Spleen (tissue), 11 donors: Measurements from ENCODE around the gene DTNB. TPM values are rescaled to one million over a fixed set of nuclear protein-coding genes. Genes with fewer than 3 reads are reported as not detected.

Experiments used
- DNase-seq: peaks from one replicate; pipeline ENCODE4 v3.0.0-alpha.2; 2020
- H3K27ac ChIP-seq, 8 donors: fragments of 200-600 bp; sonication (generic) in 7 of 8; 1 replicate in 4 of 8; 2 replicates in 4 of 8; pipeline versions ENCODE4 v1.5.0 to v1.8.0; 2016 to 2021; ENCODE audit warnings: inconsistent platforms in 4 of 8, mild to moderate bottlenecking in 4 of 8, moderate library complexity in 1 of 8
- H3K27me3 ChIP-seq, 7 donors: fragments of 200-600 bp; sonication (generic) in 6 of 7; replicated peaks in 1 of 7; 1 replicate in 4 of 7; 2 replicates in 3 of 7; pipeline versions ENCODE4 v1.5.0 to v1.8.0; 2016 to 2021; ENCODE audit warnings: inconsistent platforms in 3 of 7, mild to moderate bottlenecking in 1 of 7
- H3K36me3 ChIP-seq, 6 donors: fragments of 200-600 bp; sonication (generic) in 5 of 6; 1 replicate in 4 of 6; 2 replicates in 2 of 6; pipeline versions ENCODE4 v1.5.0 to v1.8.0; 2016 to 2021; ENCODE audit warnings: inconsistent platforms in 2 of 6
- H3K4me1 ChIP-seq, 6 donors: fragments of 200-600 bp; sonication (generic) in 5 of 6; 1 replicate in 3 of 6; 2 replicates in 3 of 6; pipeline versions ENCODE4 v1.5.0 to v1.8.0; 2016 to 2021; ENCODE audit warnings: inconsistent platforms in 3 of 6
- H3K4me3 ChIP-seq, 8 donors: fragments of 200-600 bp; sonication (generic) in 7 of 8; 1 replicate in 4 of 8; 2 replicates in 4 of 8; pipeline versions ENCODE4 v1.5.0 to v1.8.0; 2016 to 2021; ENCODE audit warnings: inconsistent platforms in 4 of 8, mild to moderate bottlenecking in 4 of 8, moderate library complexity in 2 of 8
- H3K9me3 ChIP-seq, 8 donors: fragments of 200-600 bp; sonication (generic) in 7 of 8; 1 replicate in 4 of 8; 2 replicates in 4 of 8; pipeline versions ENCODE4 v1.5.0 to v1.8.0; 2016 to 2021; ENCODE audit warnings: inconsistent platforms in 4 of 8
- POLR2A ChIP-seq, 3 donors: fragments of 450-650 bp; IDR thresholded peaks; one replicate each; pipeline ENCODE4 v1.5.1; 2017; ENCODE audit warnings: antibody characterized with exemption in 3 of 3, mild to moderate bottlenecking in 1 of 3
- POLR2AphosphoS5 ChIP-seq, 3 donors: sonication (generic); formaldehyde crosslinking; IDR thresholded peaks; one replicate each; pipeline ENCODE4 v1.5.1; 2017; ENCODE audit warnings: antibody characterized with exemption in 3 of 3
- WGBS, 5 donors: extraction: QIAGEN DNeasy Blood & Tissue Kit in 3 of 5; methylation state at CpG; one replicate each; pipeline versions ENCODE4 v1.1.5 to v1.1.7; 2013 to 2018; 5-methylcytosine and 5-hydroxymethylcytosine counted together
- intact Hi-C: fragments of 100-400 bp; cut with DNase I; formaldehyde crosslinking; loops from one replicate; pipeline ENCODE4 v1.15.0; 2023; ENCODE audit warnings: low total_unique reads
- polyA plus RNA-seq, 3 donors: library from polyadenylated mRNA; stranded (reverse); fragments of 200-250 nt; gene quantifications; one replicate each; pipeline ENCODE4 v1.2.1, GENCODE V29; 2013
- total RNA-seq, 7 donors: library from RNA; depleted of rRNA in 3 of 7; stranded (reverse); fragments of >200 nt in 3 of 7; fragmentation: NEBNext Ultra II Directional in 4 of 7; extraction: Animal tissue kit (Norgen Biotek cat#: 25700) in 4 of 7; gene quantifications; one replicate each; pipeline versions ENCODE4 v1.1.0 to v1.2.1, GENCODE V29; 2016 to 2021
- TF ChIP-seq, protein P1 (sequence below), 11 experiments: fragments of 200-600 bp in 7 of 11; fragments of 450-650 bp in 4 of 11; sonication (generic) in 4 of 11; IDR thresholded peaks in 8 of 11; conservative IDR thresholded peaks in 3 of 11; 1 replicate in 7 of 11; 2 replicates in 4 of 11; pipeline versions ENCODE4 v1.4.0 to v1.8.0; 2016 to 2021; ENCODE audit warnings: antibody characterized with exemption in 11 of 11, inconsistent platforms in 4 of 11, mild to moderate bottlenecking in 1 of 11
- donor health status: healthy with polysubstance abuse.
- donor health status: DM: no; HTN: no; CAD: no; lungs with moderate emphysema.
- donor health status: DM: no; HTN: no; CAD: no.
- donor health status: Bipolar disorder and iron deficiency.
- donor health status: healthy.
- donor health status: DM: no; HTN: no; CAD: no.
- donor health status: DM: yes; HTN: yes; CAD: no.

DTNB gene
- total and polyA plus RNA-seq, 10 donors: 4.5 to 28.9 (median 20.4) TPM

DNA sequence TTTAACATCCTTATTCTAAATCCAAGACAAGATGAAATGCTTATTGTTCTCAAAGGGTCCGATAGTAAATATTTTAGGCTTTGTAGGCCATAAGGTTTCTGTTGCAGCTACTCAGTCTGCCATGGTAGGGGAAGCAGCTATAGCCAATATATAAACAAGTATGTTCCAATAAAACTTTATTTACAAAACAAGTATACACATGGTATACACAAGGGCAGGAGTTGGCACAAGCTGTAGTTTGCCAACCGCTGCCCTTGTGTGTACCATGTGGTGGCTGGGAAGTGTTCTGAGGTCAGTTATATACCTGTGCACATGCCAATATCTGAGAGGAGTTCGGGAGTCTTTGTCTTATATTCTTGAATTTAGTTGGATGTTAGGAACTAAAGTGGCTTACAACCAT, 205.6 kb downstream of the DTNB start:
- intact Hi-C loops: no loop called here
- DNase-seq: no peak
- no peaks in the 10 kb centered on the region for H3K9me3 ChIP-seq
- TF ChIP-seq POLR2A (IDR thresholded peaks at IDR 0.05) (no peak), POLR2AphosphoS5 (IDR thresholded peaks at IDR 0.05) (no peak)
- TF ChIP-seq, protein P1, sequence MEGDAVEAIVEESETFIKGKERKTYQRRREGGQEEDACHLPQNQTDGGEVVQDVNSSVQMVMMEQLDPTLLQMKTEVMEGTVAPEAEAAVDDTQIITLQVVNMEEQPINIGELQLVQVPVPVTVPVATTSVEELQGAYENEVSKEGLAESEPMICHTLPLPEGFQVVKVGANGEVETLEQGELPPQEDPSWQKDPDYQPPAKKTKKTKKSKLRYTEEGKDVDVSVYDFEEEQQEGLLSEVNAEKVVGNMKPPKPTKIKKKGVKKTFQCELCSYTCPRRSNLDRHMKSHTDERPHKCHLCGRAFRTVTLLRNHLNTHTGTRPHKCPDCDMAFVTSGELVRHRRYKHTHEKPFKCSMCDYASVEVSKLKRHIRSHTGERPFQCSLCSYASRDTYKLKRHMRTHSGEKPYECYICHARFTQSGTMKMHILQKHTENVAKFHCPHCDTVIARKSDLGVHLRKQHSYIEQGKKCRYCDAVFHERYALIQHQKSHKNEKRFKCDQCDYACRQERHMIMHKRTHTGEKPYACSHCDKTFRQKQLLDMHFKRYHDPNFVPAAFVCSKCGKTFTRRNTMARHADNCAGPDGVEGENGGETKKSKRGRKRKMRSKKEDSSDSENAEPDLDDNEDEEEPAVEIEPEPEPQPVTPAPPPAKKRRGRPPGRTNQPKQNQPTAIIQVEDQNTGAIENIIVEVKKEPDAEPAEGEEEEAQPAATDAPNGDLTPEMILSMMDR (IDR thresholded peaks at IDR 0.05 in 8 of 11, conservative IDR thresholded peaks at IDR 0.05 in 3 of 11): no peak
- H3K27ac ChIP-seq: no peak overlapping the region
- no peaks in the 10 kb centered on the region for H3K27me3 ChIP-seq
- no peak overlapping the region for H3K4me3 ChIP-seq
- WGBS, 5 donors: 92 to 99% (median 97%) methylated on average over 3 of the region's 3 CpGs
- H3K36me3 ChIP-seq: peaks cover 0 to 5% (median 0%) of the 10 kb centered on the region in 6 donors
- H3K4me1 ChIP-seq: no peaks in the 10 kb centered on the region

DNA sequence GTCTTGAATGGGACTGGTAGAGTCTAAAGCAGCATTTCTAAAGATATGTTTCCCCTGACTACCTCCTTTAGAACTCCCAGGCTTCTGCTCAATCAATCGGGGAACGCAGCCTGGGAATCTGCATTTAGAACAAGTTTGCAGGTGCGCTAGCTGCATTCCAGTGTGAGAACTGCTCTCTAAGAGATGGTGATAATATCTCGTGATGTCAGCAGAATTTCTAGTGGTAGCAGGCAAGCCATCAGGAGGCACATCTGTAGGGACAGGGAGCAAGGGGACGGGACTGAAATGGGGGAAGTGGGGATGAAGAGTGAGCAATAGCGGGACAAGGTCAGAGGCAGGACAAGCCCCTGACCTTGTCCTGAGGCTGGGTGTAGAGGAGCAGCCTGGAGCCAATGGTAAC, 211.4 kb downstream of the DTNB start:
- H3K4me3 ChIP-seq: no peak overlapping the region
- no peak for DNase-seq
- H3K27me3 ChIP-seq: no peaks in the 10 kb centered on the region
- H3K9me3 ChIP-seq: no peaks in the 10 kb centered on the region
- 90 to 95% (median 93%) methylated on average over 6 of the region's 6 CpGs for WGBS, 5 donors
- H3K36me3 ChIP-seq: peaks cover 0 to 4% (median 0%) of the 10 kb centered on the region in 6 donors
- intact Hi-C loops: no loop called here
- H3K27ac ChIP-seq: no peak overlapping the region
- no peak for TF ChIP-seq POLR2A (IDR thresholded peaks at IDR 0.05)
- TF ChIP-seq, protein P1 (IDR thresholded peaks at IDR 0.05 in 8 of 11, conservative IDR thresholded peaks at IDR 0.05 in 3 of 11): no peak
- no peaks in the 10 kb centered on the region for H3K4me1 ChIP-seq

DNA sequence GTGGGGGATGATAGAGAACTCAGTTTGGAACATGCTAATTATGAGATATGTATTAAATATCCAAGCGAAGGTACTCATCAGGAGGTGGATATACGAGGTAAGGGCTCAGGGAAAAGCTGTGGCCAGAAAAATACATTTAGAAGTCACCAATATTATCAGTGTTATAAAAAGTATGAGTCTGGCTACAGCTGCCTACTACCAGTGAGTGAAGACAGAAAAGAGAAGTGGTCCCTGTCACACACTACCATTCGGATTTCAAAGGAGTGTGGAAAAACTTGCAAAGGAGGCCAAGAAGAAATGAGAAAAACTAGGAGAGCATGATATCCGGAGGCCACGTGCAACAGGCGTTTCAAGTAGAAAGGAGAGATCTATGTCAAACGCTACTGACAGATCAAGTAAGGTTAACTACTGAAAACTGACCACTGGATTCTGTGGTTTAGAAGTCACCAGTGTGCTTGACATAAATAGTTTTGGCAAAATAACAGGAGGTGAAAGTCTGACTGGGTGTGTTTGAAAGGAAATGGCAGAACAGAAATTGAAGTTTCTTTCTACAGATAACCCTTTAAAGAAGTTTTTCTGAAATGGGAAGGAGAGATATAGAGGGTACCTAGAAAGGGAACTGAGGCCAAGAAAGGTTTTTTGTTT, 213.0 kb downstream of the DTNB start:
- H3K4me1 ChIP-seq: no peaks in the 10 kb centered on the region
- TF ChIP-seq POLR2AphosphoS5 (IDR thresholded peaks at IDR 0.05) (no peak), POLR2A (IDR thresholded peaks at IDR 0.05) (no peak)
- TF ChIP-seq, protein P1 (IDR thresholded peaks at IDR 0.05 in 8 of 11, conservative IDR thresholded peaks at IDR 0.05 in 3 of 11): no peak
- 84 to 89% (median 84%) methylated on average over 7 of the region's 7 CpGs for WGBS, 5 donors

DNA sequence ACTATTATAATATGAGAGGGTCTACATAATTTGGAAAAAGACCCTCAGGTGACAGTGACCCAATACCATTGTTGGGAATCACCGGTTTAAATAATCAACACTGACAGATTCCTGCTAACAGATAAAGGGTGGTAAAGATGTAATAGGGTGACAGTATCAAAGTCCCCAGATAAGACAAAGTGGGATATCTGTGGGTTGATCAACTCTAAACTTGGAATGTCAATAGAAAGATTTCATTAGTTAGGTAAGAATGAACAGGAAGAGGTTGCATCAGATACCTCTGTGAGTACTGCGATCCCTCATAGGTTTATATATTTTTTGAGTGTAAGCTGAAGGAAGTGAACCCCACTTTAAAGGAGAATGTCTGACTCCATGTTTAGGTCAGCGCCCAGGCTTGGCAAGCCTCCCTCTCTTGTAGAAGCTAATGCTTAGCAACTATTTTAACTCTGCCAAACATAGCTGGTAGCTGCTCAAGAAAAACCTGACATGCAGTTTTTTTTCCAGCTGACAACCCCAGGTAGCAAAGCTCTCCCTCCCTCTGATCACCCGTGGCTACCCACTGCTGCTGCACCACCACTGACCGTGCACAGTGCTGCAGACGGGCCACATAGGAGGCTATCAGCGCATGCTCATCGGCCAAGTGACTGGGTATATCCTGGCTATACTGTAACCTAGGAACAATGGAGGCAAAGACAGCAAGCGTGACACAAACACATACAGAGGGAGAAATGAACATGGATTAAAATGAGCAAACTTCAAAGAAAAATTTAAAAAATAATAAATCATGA, 218.4 kb downstream of the DTNB start:
- intact Hi-C loops: no loop called here
- H3K36me3 ChIP-seq: peaks cover 0 to 11% (median 0%) of the 10 kb centered on the region in 6 donors

More for the DNA sequence above, 213.0 kb downstream of the DTNB start:
- H3K27me3 ChIP-seq: no peaks in the 10 kb centered on the region
- intact Hi-C loops: no loop called here
- no peaks in the 10 kb centered on the region for H3K9me3 ChIP-seq
- no peak overlapping the region for H3K27ac ChIP-seq
- peaks cover 0 to 4% (median 0%) of the 10 kb centered on the region in 6 donors for H3K36me3 ChIP-seq
- no peak for DNase-seq
- peak overlapping the region in 1 of 8 donors; percentile 6 for H3K4me3 ChIP-seq

More for the DNA sequence above, 218.4 kb downstream of the DTNB start:
- Histone ChIP-seq H3K9me3 (no peaks in the 10 kb centered on the region), H3K27me3 (no peaks in the 10 kb centered on the region), H3K4me3 (no peak overlapping the region), H3K4me1 (peaks cover 0 to 12% (median 7%) of the 10 kb centered on the region in 6 donors), H3K27ac (no peak overlapping the region)
- TF ChIP-seq POLR2A (IDR thresholded peaks at IDR 0.05) (no peak), POLR2AphosphoS5 (IDR thresholded peaks at IDR 0.05) (no peak)
- TF ChIP-seq, protein P1 (IDR thresholded peaks at IDR 0.05 in 8 of 11, conservative IDR thresholded peaks at IDR 0.05 in 3 of 11): no peak
- WGBS, 5 donors: 91 to 96% (median 93%) methylated on average over 9 of the region's 9 CpGs
- no peak for DNase-seq
